NCI-H1930 (cell line): ENCODE data around the gene CCNE1.

Experiments used
- DNase-seq, 2 experiments: peaks; one replicate each; lab custom pipeline; 2025; lab: John Stamatoyannopoulos, UW

The CCNE1 gene

DNA sequence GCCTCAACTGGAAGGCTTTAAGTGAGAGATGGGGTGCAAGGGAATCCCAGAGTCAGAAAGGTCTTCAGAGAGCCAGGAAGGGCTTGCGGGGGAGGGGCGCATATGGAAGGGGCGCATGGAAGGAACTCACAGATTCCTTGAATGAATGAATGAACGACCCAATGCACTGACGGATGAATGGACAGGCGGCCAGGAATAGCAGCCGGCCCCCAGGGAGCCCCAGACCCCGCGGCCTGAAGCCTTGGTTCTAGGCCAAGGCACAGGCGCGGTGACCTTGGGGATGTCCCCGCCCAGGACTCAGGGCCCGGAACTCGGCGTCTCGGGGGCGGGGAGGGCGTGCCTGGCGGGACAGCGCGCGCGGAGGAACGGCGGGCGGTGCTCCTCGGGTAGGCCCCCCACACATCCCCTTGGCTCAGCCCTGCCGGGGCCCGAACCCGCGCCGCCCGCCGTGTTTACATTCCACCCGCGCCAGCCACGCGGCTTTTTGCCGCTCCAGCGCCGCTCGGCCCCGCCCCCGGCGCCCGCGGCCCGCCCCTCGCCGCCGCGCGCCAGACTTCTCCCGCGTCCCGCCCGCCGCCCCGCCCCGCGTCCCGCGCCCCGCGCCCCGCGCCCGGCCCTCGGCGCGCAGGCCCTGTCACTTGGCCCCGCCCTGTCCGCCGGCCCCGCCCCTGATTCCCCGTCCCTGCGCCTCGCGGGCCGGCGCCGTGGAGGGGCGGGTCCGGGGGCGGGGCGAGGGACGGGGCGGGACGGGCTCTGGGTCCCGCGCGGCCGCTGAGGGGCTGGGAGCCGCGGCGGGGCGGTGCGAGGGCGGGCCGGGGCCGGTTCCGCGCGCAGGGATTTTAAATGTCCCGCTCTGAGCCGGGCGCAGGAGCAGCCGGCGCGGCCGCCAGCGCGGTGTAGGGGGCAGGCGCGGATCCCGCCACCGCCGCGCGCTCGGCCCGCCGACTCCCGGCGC is at the start of gene CCNE1:
Gene CCNE1, plus strand, starts transcription at position 867 of the 955 bp plus-strand sequence. CDS start 565 bp downstream, outside the sequence.
- DNase-seq: peak; percentile 78 to 86

DNA sequence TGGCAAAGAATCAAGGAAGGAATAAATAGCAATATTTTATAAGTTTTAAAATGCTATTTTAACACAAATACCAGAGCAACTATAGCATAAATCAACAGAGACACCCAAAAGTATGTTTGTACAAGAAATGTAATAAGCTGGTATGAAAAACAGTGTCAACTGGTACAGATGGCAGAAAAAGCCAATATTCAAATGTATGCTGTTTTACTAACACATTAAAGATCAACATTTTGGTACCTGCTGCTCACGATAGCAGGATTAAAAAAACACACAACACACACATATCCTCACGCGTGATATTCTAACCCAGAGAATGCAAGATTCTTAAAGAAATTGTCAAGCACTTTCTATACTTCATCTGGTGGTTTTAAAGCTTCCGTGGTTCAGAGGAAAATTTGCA is 48.6 kb upstream of the CCNE1 start:
- DNase-seq: no peak

DNA sequence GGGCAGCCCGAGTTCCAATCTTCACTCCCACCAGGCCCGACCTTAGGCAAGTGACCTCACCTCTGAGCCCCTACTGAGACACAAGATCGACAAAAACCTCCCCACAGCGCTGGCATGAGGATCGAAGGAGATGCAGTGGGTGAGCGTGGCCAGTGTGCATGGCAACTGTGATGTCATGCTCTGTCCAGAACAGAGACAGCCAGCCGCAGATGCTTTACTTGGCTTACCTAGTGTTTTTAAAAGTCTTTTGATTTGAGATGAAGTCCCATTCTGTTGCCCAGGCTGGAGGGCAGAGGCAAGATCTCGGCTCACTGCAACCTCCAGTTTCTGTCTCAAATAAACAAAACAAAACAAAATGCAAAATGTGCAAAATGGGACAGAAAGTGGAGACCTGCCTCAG is 47.4 kb upstream of the CCNE1 start:
- DNase-seq: no peak

GRCh38 chr19:29766100-29766499 is 45.7 kb upstream of the CCNE1 start:
- DNase-seq: no peak

DNA sequence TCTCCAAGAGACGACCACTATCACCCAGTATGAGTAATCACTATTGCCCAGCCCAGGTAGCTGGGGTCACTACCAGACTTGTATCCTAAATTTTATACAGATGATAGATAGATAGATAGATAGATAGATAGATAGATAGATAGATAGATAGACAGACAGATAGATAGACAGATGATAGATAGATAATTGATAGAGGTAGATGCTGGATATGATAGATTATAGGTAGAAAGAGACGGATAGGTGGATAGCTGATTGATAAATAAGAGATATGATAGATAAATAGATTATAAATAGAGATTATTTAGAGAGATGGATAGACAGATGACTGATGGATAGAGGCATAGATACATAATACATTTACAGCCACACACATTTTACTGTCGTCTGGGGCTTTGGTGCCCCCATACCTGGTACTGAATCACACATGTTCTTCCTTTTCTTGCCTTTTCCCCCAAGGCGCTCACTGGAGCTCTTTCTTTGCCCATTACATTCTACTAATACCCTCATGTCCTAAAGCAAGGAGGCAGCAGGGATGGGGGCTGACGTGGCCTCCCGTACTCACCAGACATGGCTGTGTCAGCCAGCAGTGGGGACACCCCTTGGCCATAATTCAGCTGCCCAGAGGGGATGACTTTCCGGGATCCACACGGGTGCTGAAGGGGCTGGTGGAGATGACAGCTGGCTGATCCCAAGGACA is 44.6 kb upstream of the CCNE1 start:
- DNase-seq: no peak

DNA sequence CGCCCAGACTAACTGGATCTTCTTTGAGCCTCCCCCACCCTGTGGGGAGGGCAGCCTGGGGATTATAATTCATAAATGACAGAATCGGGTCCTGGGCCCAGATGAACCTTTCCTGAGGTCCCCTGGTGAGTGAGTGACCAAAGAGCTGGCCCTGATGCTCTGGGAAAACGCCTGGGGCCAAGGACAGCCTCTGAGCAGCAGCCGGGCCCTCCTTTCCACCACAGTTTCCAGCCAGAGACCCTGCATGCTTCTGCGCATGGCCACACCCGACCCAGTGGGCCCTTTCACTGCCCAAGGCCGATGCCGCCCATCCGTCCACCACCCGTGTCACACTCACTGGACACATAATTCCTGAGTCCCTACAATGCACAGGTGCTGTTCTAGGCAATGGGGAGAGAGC is 43.6 kb upstream of the CCNE1 start:
- DNase-seq: no peak

- DNase-seq: no peak
Observed at GRCh38 chr19:29769997-29770396, 41.8 kb upstream of the CCNE1 start.

GRCh38 chr19:29770648-29771047 is 41.1 kb upstream of the CCNE1 start:
- no peak for DNase-seq

- peak; percentile 40 to 58 for DNase-seq
Observed at GRCh38 chr19:29771708-29772414, 39.9 kb upstream of the CCNE1 start.

- no peak for DNase-seq
Observed at GRCh38 chr19:29772696-29773095, 39.1 kb upstream of the CCNE1 start.

GRCh38 chr19:29773141-29773540 is 38.6 kb upstream of the CCNE1 start:
- DNase-seq: no peak

GRCh38 chr19:29774126-29774525 is 37.7 kb upstream of the CCNE1 start:
- DNase-seq: no peak

DNA sequence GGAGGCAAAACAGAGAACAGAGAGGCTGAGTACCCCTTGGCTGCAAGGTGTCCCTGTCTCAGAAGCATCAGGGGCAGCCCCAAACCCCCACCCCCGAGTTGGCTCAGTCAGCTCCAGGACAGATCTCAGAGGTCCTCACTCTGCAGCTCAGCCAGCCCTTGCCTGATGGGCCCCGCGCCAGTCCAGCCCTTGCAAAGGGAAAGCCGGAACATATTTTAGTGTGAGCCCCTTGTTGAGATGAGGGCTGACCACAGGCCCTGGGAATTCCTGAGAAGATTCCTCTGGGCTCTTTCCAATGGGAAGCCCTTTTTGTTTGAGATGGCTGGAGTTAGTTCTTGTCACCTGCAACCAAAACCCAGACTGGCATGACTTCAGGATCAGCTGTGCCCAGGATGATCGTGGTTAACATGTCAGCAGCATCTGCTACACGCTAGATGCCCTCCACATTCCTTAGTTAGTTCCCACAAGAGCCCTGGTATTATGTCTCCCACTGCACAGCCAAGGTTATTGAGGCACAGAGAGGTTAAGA is 33.9 kb upstream of the CCNE1 start:
- DNase-seq: no peak

GRCh38 chr19:29779921-29780320 is 31.9 kb upstream of the CCNE1 start:
- DNase-seq: no peak

DNA sequence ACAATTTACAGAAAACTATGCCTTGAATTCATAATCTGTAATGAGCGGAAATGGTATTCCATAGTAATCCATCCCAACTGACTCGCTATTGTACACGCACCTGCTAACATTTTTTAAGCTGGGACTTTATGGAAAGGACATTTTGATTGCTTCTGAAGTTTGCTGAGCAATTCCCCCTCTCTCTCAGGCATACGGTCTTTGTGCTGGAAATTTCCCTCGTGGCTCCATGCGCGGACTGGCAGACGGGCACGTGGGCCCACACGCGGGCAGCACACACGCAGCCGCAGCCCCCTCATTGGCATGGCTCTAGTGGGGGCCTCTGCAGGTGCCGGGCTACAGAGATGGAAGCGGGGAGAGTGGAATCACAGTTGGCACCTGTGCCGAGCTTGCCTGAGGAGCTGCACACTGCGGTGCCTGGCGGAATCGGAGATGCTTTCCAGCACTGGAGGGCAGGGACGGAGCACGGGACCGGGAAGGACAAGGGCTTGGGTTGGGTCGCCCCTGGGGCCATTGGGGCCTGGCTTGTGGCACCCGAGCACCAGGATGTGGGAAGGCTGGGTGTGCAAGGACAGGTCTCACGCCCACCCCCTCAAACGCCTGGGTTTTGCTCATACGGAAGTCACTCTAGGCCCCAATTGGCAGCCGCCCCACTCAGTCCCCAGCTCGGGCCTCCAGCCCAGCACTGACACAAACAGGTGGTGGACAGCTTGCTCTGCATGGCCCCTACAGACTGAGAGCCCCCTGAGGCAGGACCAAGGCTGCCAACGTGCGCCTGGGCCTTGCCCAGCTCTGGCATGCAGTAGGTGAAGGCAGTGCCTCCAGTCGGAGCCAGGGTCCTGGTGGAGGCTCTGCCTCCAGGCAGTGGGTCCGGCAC is 30.2 kb upstream of the CCNE1 start:
- no peak for DNase-seq

DNA sequence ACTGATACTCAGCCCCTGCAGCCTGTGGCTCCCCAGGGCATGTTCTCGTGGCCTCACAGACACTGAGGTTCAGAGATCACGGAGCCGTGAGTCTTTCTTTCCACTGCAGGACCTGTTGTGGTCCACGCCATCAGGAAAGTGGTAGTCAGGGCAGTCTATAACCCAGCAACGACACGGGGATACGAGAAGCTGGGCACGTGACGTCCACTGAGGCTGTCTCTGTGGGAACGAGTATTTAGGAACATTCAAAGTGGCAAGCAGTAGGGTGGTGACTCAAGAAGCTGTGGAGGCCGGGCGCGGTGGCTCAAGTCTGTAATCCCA is 29.6 kb upstream of the CCNE1 start:
- DNase-seq: no peak

- DNase-seq: no peak
Observed at GRCh38 chr19:29783627-29784190, 28.1 kb upstream of the CCNE1 start.

- no peak for DNase-seq
Observed at GRCh38 chr19:29784598-29785223, 27.1 kb upstream of the CCNE1 start.

DNA sequence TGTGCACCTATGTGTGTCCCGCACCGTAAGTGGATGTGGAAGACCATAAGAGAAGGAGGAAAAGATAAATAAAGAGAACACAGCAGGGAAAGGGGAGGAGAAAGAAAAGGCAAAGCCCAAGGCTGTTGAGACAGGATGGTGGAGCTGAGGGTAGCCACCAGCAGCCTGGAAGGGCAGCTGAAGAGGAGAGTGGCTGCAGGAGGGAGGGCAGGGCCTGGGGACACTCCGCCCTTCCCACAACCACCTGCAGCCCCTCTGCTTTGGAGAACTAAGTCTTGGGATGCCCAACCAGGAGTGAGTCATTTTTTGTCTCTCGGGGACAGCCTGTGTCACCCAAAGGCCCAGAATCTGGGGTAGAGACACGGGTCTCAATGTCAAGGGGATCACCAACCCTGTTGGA is 26.4 kb upstream of the CCNE1 start:
- DNase-seq: no peak

GRCh38 chr19:29785955-29786589 is 25.7 kb upstream of the CCNE1 start:
- DNase-seq: no peak
